ENCODE measurements around the gene CFTR.
"Not testable (repeated sequence)": the region's sequence is repeated elsewhere in the genome, so short reads cannot be mapped to it uniquely, and the experiment has no call there.

Gene CFTR

DNA sequence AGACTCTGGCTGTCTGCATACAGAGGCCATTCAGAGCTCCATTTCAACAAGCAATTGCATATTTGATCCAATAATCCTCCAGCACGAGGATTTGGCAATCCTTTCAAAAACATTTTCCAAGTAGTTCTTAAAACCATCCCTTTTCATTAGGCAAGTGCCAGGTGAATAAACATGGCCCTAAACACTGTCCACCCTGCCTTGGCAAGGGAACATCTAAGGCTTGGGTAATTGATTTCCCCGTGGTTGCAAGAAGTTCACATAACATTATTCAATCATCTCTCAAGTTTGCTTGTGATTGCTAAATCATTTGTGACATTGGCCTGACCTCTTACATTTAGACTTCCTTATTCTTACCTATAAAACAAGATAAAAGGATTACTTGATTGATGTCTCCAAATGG lies 218.2 kb downstream of the CFTR start:
- no peak for DNase-seq

DNA sequence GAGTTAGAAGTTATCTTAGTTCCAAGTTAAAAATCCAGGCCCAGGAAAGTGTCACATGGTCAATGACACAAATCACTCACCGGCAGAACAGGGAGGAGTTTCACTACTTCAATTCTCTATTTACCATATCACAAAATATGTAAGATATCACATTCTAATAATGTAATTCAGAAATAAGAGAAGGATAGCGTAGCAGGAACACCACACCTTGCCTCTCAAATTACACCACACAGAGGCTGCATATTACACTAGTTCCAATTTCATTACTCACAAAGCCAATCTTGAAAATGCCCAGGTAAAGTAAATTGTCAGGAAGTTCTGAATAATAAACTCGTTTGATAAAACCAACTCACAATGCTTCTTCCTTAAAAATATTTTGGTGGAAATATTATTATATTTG lies 224.2 kb downstream of the CFTR start:
- DNase-seq: no peak

DNA sequence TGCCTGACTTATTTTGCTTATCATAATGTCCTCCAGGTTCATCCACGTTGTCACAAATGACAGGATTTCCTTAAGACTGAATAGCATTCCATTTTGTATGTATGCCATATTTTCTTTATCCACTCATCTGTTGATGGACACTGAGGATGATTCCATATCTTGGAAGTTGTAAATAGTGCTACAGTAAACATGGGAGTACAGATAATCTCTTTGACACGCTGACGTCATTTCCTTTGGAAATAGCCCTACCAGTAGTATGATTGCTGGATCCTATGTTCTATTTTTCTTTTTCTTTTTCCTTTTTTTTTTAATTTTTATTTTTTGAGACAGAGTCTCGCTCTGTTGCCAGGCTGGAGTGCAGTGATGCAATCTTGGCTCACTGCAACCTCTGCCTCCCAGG lies 225.8 kb downstream of the CFTR start:
- no peak for DNase-seq

DNA sequence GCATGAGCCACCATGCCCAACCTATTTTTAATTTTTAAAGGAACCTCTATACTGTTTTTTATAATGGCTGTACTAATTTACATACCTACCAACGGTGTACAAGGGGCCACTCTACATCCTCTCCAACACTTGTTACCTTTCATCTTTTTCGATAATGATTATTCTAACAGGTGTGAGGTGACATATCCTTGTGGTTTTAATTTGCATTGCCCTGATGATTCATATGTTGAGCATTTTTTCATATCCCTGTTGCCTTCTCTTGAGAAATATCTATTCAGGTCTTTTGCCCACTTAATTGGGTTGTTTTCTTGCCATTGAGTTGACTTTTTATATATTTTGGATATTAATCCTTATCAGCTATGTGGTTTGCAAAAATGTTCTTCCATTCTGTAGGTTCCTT lies 226.4 kb downstream of the CFTR start:
- no peak for DNase-seq

- no peak for DNase-seq
These were observed 227.3 kb downstream of the CFTR start for GRCh38 chr7:117707080-117707479.

GRCh38 chr7:117708173-117708572 lies 228.3 kb downstream of the CFTR start:
- DNase-seq: not testable (repeated sequence)

DNA sequence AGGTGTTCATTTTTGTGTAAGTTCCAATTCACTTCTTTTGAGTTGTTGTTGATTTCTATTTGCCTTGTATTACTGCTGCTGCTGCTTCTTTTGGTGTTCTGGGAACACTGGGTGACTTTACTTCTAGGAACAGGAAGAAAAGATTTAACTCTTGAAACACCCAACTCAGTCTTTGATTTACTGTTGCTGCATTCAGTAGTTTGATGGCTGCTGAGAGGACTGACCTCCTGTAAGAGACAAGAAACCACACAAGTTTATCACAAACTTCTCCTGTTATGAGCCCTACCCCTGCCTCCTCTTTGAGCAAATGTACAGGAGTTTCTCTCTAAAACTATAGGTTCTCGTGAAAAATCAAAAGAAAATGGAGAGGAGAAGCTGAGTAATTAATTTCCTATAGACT lies 231.7 kb downstream of the CFTR start:
- peak; percentile 63 for DNase-seq

DNA sequence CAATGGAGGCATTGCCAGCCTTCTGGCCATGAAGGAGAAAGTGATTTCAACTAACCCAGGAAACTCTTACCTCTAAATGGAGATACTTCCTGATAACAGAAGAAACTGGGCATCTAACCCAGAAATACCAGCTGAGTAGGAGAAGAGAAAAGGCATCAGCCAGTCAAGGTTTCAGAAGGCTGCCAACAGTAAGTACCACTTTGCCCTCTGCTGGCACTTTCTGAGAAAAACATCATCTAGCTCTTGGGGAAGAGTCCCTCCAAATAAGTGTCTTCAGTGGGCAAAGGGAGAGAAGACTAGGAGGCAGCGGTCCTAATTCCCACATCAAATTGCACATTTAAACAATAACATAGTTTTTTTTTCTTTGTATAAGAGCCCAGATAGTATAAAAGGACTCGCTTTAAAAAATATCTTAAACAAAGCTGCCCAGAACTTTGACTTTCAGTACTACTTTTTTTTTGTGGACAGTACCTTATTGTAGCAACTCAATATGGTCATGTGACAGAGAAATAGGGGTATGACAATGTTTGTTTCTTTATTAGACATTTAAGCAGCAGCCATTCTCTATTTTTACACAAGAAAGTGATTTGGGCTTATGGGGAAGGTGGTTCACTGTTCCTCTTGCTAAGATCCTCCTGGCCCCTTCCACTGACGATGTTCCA lies 236.1 kb downstream of the CFTR start:
- peak; percentile 47 for DNase-seq

- DNase-seq: no peak
These were observed 237.0 kb downstream of the CFTR start for GRCh38 chr7:117716707-117717299.

DNA sequence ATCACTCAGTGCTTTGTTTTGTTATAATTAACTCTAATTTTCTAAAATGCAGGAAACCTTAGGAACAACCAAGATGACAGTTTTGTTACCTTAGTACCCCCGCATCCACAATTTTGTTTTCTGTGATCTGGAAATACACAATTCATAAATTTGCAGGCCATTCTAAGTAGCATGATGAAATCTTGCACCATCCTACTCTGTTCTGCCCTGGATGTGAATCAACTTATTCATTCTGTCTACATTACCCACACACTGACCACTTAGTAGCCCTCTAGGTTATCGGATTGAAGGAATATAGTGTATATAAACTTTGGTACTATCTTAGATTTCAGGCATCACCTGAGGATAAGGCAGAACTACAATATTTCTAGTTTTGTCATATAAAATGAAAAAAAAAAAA lies 237.5 kb downstream of the CFTR start:
- no peak for DNase-seq

Measured in OCI-M1 (cell line).